HepG2 (cell line): Measurements from ENCODE around the gene OR13C2. TPM values are rescaled to one million over a fixed set of nuclear protein-coding genes. Genes with fewer than 3 reads are reported as not detected.

Experiments
- ATAC-seq: fragments of 200-7000 bp; cut with Tn5 transposase; 3 replicates; pipeline ENCODE4 v1.9.1; 2020; ENCODE audit warnings: mild to moderate bottlenecking, moderate library complexity
- BruUV-seq: library from RNA; stranded (reverse); fragments of 400-500 nt; replicated peaks from 2 replicates; lab custom pipeline; 2021; lab: Mats Ljungman, UMichigan
- CTCF ChIA-PET: fragments of 300-600 bp; formaldehyde crosslinking; extraction: SDS; loops from one replicate; lab custom pipeline; 2021; ENCODE audit warnings: low total read pairs, inconsistent platforms, low intra/inter-chr PET ratio; lab: Yijun Ruan, JAX
- POLR2A ChIA-PET: fragments of 350-600 bp; sonication (Branson Sonifier 250); formaldehyde crosslinking; loops from one replicate; lab custom pipeline; 2020; ENCODE audit warnings: antibody characterized with exemption, inconsistent platforms; lab: Yijun Ruan, JAX
- DNase-seq: peaks from one replicate; pipeline ENCODE4 v3.0.0-alpha.2; 2015; ENCODE audit warnings: low spot score
- FAIRE-seq: peaks from 3 replicates; lab custom pipeline; 2011; peaks lifted over from hg19 to GRCh38; lab: Jason Lieb, UNC
- H2AFZ ChIP-seq: one replicate; pipeline ENCODE4 v1.6.1; 2011; ENCODE audit warnings: low read length, inconsistent platforms
- H3K27ac ChIP-seq: fragments of 300-600 bp; 3 replicates; pipeline ENCODE4 v1.8.0; 2011; ENCODE audit warnings: mixed run types, mild to moderate bottlenecking, mixed read lengths, low read length, inconsistent platforms; ENCODE audit not compliant: insufficient read depth; ENCODE audit errors: extremely low read length
- H3K27me3 ChIP-seq, 2 experiments: fragments of 200-600 bp in 1 of 2; 2 replicates in 1 of 2; 3 replicates in 1 of 2; pipeline versions ENCODE4 v1.6.0 to v1.8.0; 2011; ENCODE audit warnings: low read length in 2 of 2, mild to moderate bottlenecking in 2 of 2, moderate library complexity in 2 of 2, inconsistent platforms in 1 of 2; ENCODE audit not compliant: insufficient read depth in 2 of 2, control insufficient read depth in 1 of 2
- H3K36me3 ChIP-seq, 2 experiments: fragments of 200-600 bp in 1 of 2; replicated peaks in 1 of 2; 2 replicates in 1 of 2; 3 replicates in 1 of 2; pipeline versions ENCODE4 v1.5.1 to v1.8.0; 2011; ENCODE audit warnings: low read length in 2 of 2, inconsistent platforms in 1 of 2; ENCODE audit not compliant: insufficient read depth in 2 of 2, control insufficient read depth in 1 of 2
- H3K4me1 ChIP-seq: 2 replicates; pipeline ENCODE4 v1.5.1; 2012; ENCODE audit warnings: low read length, inconsistent platforms; ENCODE audit not compliant: insufficient read depth
- H3K4me2 ChIP-seq: 2 replicates; pipeline ENCODE4 v1.6.0; 2011; ENCODE audit warnings: low read depth, low read length, inconsistent platforms
- H3K4me3 ChIP-seq, 3 experiments: fragments of 200-600 bp in 1 of 3; sonication (generic), shearing (Covaris generic) in 1 of 3; replicated peaks in 1 of 3; 2 replicates each; pipeline ENCODE4 v1.5.1; 2011 to 2016; ENCODE audit warnings: low read length in 3 of 3, inconsistent platforms in 2 of 3, low read depth in 2 of 3, mild to moderate bottlenecking in 2 of 3, control low read depth in 1 of 3, mixed read lengths in 1 of 3; ENCODE audit not compliant: insufficient read depth in 1 of 3
- H3K79me2 ChIP-seq: one replicate; pipeline ENCODE4 v1.6.1; 2011; ENCODE audit warnings: low read length, inconsistent platforms; ENCODE audit not compliant: insufficient read depth
- H3K9ac ChIP-seq: 2 replicates; pipeline ENCODE4 v1.6.0; 2011; ENCODE audit warnings: mild to moderate bottlenecking, low read depth, low read length, inconsistent platforms; ENCODE audit not compliant: insufficient read depth
- H3K9me3 ChIP-seq: 2 replicates; pipeline ENCODE4 v1.5.1; 2012; ENCODE audit warnings: mild to moderate bottlenecking, low read length
- H4K20me1 ChIP-seq: 2 replicates; pipeline ENCODE4 v1.6.0; 2011; ENCODE audit warnings: inconsistent platforms, mild to moderate bottlenecking, low read length, moderate library complexity; ENCODE audit not compliant: insufficient read depth
- CEBPB ChIP-seq: IDR thresholded peaks from 2 replicates; pipeline ENCODE4 v1.6.1; 2011; ENCODE audit warnings: low read depth, low read length, improper control_type of control experiment, borderline replicate concordance
- ELF3 ChIP-seq: IDR thresholded peaks from 2 replicates; pipeline ENCODE4 v1.6.1; 2016; ENCODE audit warnings: missing genetic modification reagents, missing compliant biosample characterization
- FOXJ3 ChIP-seq: sonication (generic); formaldehyde crosslinking; IDR thresholded peaks from 2 replicates; pipeline ENCODE4 v1.4.0; 2020; ENCODE audit warnings: missing genetic modification reagents, mild to moderate bottlenecking, borderline replicate concordance
- SNRNP70 ChIP-seq: fragments of 200-400 bp; formaldehyde crosslinking; IDR thresholded peaks from 2 replicates; pipeline ENCODE4 v1.6.1; 2017; ENCODE audit warnings: mild to moderate bottlenecking, low read depth, low read length, moderate library complexity
- ZMYM4 ChIP-seq: sonication (generic); formaldehyde crosslinking; IDR thresholded peaks from 2 replicates; pipeline ENCODE4 v1.8.1; 2023; ENCODE audit warnings: mild to moderate bottlenecking, missing genetic modification reagents
- ZNF234 ChIP-seq: sonication (generic); formaldehyde crosslinking; conservative IDR thresholded peaks from 2 replicates; pipeline ENCODE4 v1.5.1; 2020; ENCODE audit warnings: mild to moderate bottlenecking, missing genetic modification reagents
- ZNF446 ChIP-seq: sonication (generic); formaldehyde crosslinking; IDR thresholded peaks from 2 replicates; pipeline ENCODE4 v1.5.0; 2020; ENCODE audit warnings: mild to moderate bottlenecking, missing genetic modification reagents
- ZNF598 ChIP-seq: sonication (generic); formaldehyde crosslinking; IDR thresholded peaks from 2 replicates; pipeline ENCODE4 v1.5.1; 2020; ENCODE audit warnings: mild to moderate bottlenecking, missing genetic modification reagents, borderline replicate concordance
- ZNF792 ChIP-seq: IDR thresholded peaks from 2 replicates; pipeline ENCODE4 v1.6.1; 2016
- ZNF841 ChIP-seq: sonication (generic); formaldehyde crosslinking; IDR thresholded peaks from 2 replicates; pipeline ENCODE4 v1.8.1; 2023; ENCODE audit warnings: missing genetic modification reagents, borderline replicate concordance
- WGBS: methylation state at CpG from one replicate; pipeline ENCODE4 v1.1.6; 2017; ENCODE audit warnings: low lambda C conversion rate; 5-methylcytosine and 5-hydroxymethylcytosine counted together
- in situ Hi-C: cut with HindIII; loops from 2 replicates; pipeline ENCODE4 v1.10.0; 2017; ENCODE audit warnings: low pct_unique_long_range_greater_than_20kb; ENCODE audit not compliant: extremely low pct_ligation_motif_present
- intact Hi-C: fragments of 100-400 bp; cut with micrococcal nuclease; formaldehyde crosslinking; loops from one replicate; pipeline ENCODE4 v1.10.0; 2022; ENCODE audit not compliant: unreplicated experiment
- polyA plus RNA-seq, 8 experiments: library from polyadenylated mRNA; depleted of rRNA in 3 of 8; stranded (reverse) in 7 of 8; unstranded in 1 of 8; fragments of >200 nt; fragmentation: Illumina TruSeq in 4 of 8; extraction: Trizol in 4 of 8; gene quantifications; 2 replicates each; pipeline versions ENCODE4 v1.2.1 to v1.2.3, GENCODE V29; 2011 to 2016; ENCODE audit warnings: low read depth in 4 of 8, missing spikeins in 1 of 8, mixed read lengths in 1 of 8; ENCODE audit not compliant: insufficient read depth in 1 of 8
- total RNA-seq, 5 experiments: library from RNA; depleted of rRNA; stranded (reverse); fragments of >200 nt; fragmentation: Illumina TruSeq; extraction: Trizol; gene quantifications; 2 replicates each; pipeline ENCODE4 v1.2.3, GENCODE V29; 2016; ENCODE audit warnings: low read depth in 1 of 5

Gene OR13C2
- total and polyA plus RNA-seq, 2 of the 13 experiments (the other 11 are each of a cell fraction or from before 2014, with no cell fraction given): not detected

GRCh38 chr9:104589626-104590025, 15.8 kb downstream of the OR13C2 start (continued):
- TF ChIP-seq ZNF234 (no peak), ELF3 (CRISPR knock-in tag) (no peak), FOXJ3 (no peak), ZNF446 (CRISPR knock-in tag) (no peak), ZMYM4 (CRISPR knock-in tag) (no peak), ZNF598 (CRISPR knock-in tag) (no peak)

GRCh38 chr9:104586496-104587180, 18.8 kb downstream of the OR13C2 start:
- POLR2A ChIA-PET: no interaction called here
- no peak overlapping the region for H3K4me3 ChIP-seq
- no peaks in the 10 kb centered on the region for H4K20me1 ChIP-seq
- H2AFZ ChIP-seq: no peak overlapping the region
- WGBS: 0% methylated on average over 1 of the region's 1 CpG
- H3K79me2 ChIP-seq: no peaks in the 10 kb centered on the region
- CTCF ChIA-PET: no interaction called here
- H3K27me3 ChIP-seq: no peaks in the 10 kb centered on the region
- no peak for DNase-seq
- no peaks in the 10 kb centered on the region for H3K4me1 ChIP-seq
- TF ChIP-seq ZNF792 (CRISPR knock-in tag) (no peak), ZNF841 (CRISPR knock-in tag) (no peak), CEBPB (peak; percentile 20; the same call in 1 of the 2 replicates), SNRNP70 (no peak)
- TF ChIP-seq, all 625 proteins: peak for 1
- no peaks in the 10 kb centered on the region for H3K9me3 ChIP-seq
- H3K4me2 ChIP-seq: no peak overlapping the region
- H3K9ac ChIP-seq: no peak overlapping the region
- no peaks in the 10 kb centered on the region for H3K36me3 ChIP-seq
- ATAC-seq (no peak), FAIRE-seq (no peak)
- H3K27ac ChIP-seq: no peak overlapping the region
- in situ Hi-C loops (no loop called here), intact Hi-C loops (no loop called here)
- no TSS peak for BruUV-seq
